NCI-H1092 treated with DMSO at 0.1 percent for 48 hours (cell line): ENCODE measurements around the gene SDHAF4.
"Not testable (repeated sequence)": the region's sequence is repeated elsewhere in the genome, so short reads cannot be mapped to it uniquely, and the experiment has no call there.

Source experiments
- DNase-seq: peaks from one replicate; lab custom pipeline; 2025; lab: John Stamatoyannopoulos, UW

Gene SDHAF4

DNA sequence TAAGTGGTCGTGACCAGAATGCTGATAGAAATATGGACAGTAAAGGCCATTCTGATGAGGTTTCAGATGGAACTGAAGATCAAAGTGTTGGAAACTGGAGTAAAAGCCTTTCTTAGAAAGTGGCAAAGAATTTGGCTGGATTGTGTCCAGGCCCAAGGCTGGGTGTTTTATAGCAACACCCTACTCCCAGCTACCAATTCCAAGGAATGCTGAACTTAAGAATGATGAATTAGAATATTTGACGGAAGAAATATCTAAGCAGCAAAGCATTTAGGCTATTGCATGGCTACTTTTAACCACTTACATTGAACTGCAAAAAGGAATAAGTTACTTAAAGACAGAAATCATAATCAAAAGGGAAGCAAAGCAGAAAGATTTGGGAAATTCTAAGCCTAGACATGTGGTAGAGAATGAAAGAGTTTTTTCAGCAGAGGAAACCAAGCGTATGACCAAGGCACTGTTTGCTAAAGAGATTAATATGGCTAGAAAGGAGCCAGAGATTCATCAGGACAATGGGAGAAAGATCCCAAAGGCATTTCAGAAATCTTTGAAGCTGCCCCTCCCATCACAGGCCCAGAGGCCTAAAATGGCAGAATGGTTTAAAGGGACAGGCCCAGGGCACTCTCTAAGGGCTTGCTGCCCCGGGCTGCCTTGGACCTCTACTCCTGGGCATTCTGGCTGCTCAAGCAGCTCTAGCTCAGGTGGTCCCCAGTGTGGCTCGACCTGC lies 25.8 kb downstream of the SDHAF4 start:
- no peak for DNase-seq

DNA sequence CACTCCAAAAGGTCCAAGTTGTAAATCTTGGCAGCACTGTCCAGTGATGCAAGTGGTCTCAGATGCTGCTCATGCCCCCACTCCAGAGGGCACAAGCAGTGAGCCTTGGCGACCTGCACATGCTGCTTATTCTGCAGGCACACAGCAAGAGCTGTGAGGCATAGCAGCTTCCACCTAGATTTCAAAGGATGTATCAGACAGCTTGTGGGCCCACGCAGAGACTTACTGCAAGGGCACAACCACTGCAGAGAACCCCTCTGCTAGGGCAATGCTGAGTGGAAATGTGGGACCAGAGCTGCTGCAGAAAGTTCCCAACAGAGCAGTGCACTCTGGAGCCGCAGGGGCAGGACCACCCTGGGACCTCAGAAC lies 26.4 kb downstream of the SDHAF4 start:
- DNase-seq = no peak

GRCh38 chr6:70599187-70599586 lies 32.5 kb downstream of the SDHAF4 start:
- DNase-seq = no peak

- no peak for DNase-seq
Measured at GRCh38 chr6:70601014-70601413, 34.3 kb downstream of the SDHAF4 start.

GRCh38 chr6:70604254-70604653 lies 37.5 kb downstream of the SDHAF4 start:
- DNase-seq = no peak

DNA sequence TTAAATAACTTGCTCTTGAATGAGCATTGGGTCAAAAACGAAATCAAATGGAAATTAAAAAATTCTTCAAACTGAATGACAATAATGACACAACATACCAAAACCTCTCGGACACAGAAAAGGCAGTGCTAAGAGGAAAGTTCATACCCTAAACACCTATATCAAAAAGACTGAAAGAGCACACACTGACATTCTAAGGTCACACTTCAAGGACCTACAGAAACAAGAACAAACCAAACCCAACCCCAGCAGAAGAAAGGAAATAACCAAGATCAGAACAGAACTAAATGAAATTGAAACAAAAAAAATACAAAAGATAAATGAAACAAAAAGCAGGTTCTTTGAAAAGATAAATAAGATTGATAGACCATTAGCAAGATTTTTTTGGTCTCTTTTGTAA lies 40.6 kb downstream of the SDHAF4 start:
- DNase-seq = not testable (repeated sequence)

DNA sequence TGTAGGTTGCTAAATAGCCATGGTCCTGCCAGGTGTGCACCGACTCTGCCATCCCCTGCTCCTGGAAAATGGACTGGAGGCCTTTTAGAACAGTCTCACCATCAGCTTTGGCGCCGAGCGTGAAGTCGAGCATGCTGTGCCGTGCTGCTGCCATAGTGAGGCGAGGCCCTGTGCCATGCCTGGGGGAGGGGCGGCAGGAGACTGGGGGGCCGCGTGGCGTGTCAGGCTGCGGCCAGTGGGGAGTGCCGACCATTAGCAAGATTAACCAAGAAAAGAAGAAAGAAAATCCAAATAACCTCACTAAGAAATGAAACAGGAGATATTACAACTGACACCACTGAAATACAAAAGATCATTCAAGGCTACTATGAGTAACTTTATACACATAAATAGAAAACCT lies 42.5 kb downstream of the SDHAF4 start:
- DNase-seq = not testable (repeated sequence)

DNA sequence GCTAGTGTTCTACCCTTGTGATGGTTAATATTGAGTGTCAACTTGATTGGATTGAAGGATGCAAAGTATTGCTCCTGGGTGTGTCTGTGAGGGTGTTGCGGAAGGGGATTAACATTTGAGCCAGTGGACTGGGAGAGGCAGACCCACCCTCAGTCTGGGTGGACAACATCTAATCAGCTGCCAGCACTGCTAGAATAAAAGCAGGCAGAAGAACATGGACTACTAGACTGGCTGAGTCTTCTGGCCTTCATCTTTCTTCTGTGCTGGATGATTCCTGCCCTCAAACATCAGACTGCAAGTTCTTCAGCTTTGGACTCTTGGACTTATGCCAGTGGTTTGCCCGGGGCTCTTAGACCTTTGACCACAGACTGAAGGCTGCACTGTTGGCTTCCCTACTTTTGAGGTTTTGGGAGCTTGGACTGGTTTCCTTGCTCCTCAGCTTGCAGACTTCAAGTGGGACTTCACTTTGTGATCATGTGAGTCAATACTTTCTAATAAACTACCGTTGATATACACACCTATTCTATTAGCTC lies 50.1 kb downstream of the SDHAF4 start:
- DNase-seq = no peak

DNA sequence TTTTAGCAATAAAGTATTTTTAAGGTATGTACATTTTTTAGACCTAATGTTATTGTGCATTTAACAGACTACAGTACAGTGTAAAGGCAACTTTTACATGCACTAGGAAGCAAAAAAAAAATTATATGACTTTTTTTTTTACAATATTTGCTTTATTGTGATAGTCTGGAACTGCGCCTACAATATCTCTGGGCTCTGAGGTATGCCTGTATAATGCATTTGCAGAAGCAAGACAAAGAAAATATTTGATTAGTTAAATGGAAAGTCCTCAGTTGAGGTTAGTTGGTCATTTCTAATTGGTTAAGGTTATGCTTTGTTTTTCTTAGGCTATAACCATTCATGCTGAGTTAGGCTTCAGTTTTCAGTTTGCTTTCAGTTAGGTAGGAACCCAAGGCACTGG lies 54.0 kb downstream of the SDHAF4 start:
- no peak for DNase-seq

GRCh38 chr6:70622461-70622860 lies 55.7 kb downstream of the SDHAF4 start:
- no peak for DNase-seq

DNA sequence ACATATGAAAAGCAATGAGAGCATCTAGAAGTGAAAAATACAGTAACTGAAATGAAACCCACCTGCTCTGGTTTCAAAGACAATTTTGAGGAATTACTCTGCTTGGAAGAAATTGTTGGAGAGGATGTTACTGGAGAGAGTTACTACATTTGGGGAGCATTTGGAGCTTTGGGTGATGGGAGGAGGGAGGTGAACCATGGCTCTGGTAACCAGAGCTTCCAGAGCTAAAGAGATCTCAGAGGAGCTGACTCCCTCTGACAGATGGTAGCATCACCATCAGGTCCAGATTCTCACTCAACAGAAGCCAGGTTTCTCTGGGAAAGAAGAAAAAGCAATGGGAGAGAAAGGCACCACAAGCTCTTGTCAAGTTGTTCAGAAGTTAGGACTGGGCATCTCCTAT lies 58.7 kb downstream of the SDHAF4 start:
- no peak for DNase-seq

DNA sequence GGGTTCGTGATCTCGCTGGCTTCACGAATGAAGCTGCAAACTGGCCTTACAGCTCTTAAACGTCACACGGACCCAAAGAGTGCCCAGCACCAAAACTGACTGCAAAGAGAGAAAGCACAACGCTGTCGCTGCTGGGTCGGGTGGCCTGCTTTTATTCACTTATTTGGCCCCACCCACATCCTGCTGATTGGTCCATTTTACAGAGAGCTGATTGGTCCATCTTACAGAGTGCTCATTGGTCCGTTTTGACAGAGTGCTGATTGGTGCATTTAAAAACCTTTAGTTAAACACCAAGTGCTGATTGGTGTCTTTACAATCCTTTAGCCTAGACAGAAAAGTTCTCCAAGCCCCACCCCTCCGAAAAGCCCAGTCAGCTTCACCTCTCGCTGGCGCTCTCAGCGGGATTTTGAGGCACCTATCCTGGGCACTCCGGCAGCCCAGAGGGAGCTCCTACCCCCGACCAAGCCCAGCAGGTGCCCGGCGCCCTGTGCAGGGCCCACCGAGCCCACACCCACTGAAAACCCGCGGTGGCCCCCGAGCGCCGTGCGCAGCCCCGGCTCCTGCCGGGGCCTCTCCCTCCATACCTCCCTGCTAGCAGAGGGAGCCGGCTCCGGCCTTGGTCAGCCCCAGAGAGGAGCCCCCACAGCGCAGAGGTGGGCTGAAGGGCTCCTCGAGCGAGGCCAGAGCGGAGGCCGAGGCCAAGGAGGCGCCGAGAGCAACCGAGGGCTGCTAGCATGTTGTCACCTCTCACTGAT lies 60.9 kb downstream of the SDHAF4 start:
- no peak for DNase-seq

- DNase-seq = no peak
Measured at GRCh38 chr6:70629929-70630328, 63.2 kb downstream of the SDHAF4 start.

GRCh38 chr6:70633870-70634269 lies 67.1 kb downstream of the SDHAF4 start:
- DNase-seq = no peak

GRCh38 chr6:70636596-70636995 lies 69.9 kb downstream of the SDHAF4 start:
- DNase-seq = no peak

GRCh38 chr6:70638468-70638867 lies 71.7 kb downstream of the SDHAF4 start:
- DNase-seq = no peak
